Measurements from ENCODE around the gene OCIAD2.

The OCIAD2 gene

GRCh38 chr4:48906206-48907173 lies at the start of gene OCIAD2:
OCIAD2 (minus strand) TSS chr4:48906774; CDS start chr4:48904549, 2,225 bp downstream.
- peak within 1 kb of the TSS; percentile 80 for H3K4me3 ChIP-seq (ENCODE audit: low read depth, low read length)
- peak; percentile 65 for TF ChIP-seq CTCF (IDR thresholded peaks at IDR 0.05; ENCODE audit: control insufficient read depth, extremely low read depth, insufficient read depth)
- peak; percentile 55 for DNase-seq (ENCODE audit: low read depth)

- no peak for DNase-seq (ENCODE audit: low read depth)
- H3K4me3 ChIP-seq (ENCODE audit: low read depth, low read length), result no peak overlapping the region
- no peak for TF ChIP-seq CTCF (IDR thresholded peaks at IDR 0.05; ENCODE audit: control insufficient read depth, extremely low read depth, insufficient read depth)
Observed at GRCh38 chr4:48954314-48954713, 47.7 kb upstream of the OCIAD2 start.

GRCh38 chr4:48949518-48950219 lies 43.1 kb upstream of the OCIAD2 start:
- no peak overlapping the region for H3K4me3 ChIP-seq (ENCODE audit: low read depth, low read length)
- no peak for DNase-seq (ENCODE audit: low read depth)
- no peak for TF ChIP-seq CTCF (IDR thresholded peaks at IDR 0.05; ENCODE audit: control insufficient read depth, extremely low read depth, insufficient read depth)

GRCh38 chr4:48949086-48949485 lies 42.5 kb upstream of the OCIAD2 start:
- H3K4me3 ChIP-seq (ENCODE audit: low read depth, low read length), result no peak overlapping the region
- TF ChIP-seq CTCF (IDR thresholded peaks at IDR 0.05; ENCODE audit: control insufficient read depth, extremely low read depth, insufficient read depth), result no peak
- DNase-seq (ENCODE audit: low read depth), result no peak

- no peak for DNase-seq (ENCODE audit: low read depth)
- no peak for TF ChIP-seq CTCF (IDR thresholded peaks at IDR 0.05; ENCODE audit: control insufficient read depth, extremely low read depth, insufficient read depth)
- no peak overlapping the region for H3K4me3 ChIP-seq (ENCODE audit: low read depth, low read length)
Observed at GRCh38 chr4:48947731-48948130, 41.2 kb upstream of the OCIAD2 start.

- no peak for DNase-seq (ENCODE audit: low read depth)
- TF ChIP-seq CTCF (IDR thresholded peaks at IDR 0.05; ENCODE audit: control insufficient read depth, extremely low read depth, insufficient read depth), result no peak
- H3K4me3 ChIP-seq (ENCODE audit: low read depth, low read length), result no peak overlapping the region
Observed at GRCh38 chr4:48945981-48946380, 39.4 kb upstream of the OCIAD2 start.
